TTC549 (cell line): ENCODE results near the gene PMEPA1.

Experiments
- FAIRE-seq: peaks from 2 replicates; lab custom pipeline; 2012; peaks lifted over from hg19 to GRCh38; lab: Jason Lieb, UNC

The PMEPA1 gene

DNA sequence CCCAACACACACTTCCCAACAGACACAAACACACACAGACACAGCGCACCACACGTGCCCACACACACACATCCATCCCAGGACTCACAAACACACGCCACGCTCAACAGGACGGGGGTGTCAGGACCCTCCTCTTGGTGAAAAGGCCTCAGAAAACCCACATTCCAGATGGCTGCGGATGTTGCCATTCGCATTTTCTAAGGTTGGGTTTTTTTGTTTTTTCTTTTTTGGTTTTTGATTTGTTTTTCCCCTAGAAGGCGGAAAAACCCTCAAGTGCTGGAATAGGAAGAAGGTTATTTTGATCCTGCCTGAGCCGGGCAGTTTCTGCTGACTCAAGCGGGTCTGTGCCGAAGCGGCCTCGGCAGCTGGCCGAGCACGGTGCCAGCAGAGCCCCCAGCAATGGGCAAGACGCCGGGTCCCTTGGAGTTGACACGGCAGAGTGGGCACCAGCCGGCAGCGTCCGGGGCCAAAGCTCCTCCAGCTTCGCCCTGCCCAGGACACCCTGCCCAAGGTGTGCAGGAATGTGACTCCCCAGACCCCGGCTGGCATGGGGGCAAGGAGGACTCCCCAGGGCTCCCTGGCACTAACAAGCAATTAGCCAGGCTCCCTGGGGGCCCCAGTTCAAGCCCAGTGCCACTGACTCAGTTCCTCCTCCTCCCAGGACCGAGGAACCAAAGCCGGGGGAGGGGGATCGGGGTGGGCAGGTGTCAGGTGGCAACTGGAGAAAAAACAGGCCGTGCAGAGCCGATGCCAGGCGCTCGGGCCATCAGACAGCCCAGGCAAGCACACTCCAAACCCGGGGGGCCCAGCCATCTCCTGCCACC lies 48.7 kb downstream of the PMEPA1 start:
- no peak for FAIRE-seq

DNA sequence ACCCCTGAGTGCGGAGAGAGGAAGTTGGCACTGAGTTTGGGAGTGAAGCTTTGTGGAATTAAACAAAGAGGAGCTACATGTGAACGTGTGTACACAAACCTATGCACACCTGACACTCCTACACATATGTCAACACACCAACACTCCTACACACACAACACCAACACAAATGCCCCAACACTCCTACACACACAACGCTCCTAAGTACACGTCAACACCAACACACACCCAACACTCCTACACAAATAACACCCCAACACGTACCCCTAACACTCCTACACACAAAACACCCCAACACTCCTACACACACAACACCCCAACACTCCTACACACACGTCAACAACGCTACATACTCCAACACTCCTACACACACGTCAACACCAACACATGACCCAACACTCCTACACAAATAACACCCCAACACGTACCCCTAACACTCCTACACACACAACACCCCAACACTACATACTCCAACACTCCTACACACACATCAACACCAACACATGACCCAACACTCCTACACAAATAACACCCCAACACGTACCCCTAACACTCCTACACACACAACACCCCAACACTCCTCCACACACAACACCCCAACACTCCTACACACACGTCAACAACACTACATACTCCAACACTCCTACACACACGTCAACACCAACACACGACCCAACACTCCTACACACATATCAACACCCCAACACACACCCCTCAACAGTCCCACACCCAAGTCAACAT lies 49.5 kb downstream of the PMEPA1 start:
- no peak for FAIRE-seq

DNA sequence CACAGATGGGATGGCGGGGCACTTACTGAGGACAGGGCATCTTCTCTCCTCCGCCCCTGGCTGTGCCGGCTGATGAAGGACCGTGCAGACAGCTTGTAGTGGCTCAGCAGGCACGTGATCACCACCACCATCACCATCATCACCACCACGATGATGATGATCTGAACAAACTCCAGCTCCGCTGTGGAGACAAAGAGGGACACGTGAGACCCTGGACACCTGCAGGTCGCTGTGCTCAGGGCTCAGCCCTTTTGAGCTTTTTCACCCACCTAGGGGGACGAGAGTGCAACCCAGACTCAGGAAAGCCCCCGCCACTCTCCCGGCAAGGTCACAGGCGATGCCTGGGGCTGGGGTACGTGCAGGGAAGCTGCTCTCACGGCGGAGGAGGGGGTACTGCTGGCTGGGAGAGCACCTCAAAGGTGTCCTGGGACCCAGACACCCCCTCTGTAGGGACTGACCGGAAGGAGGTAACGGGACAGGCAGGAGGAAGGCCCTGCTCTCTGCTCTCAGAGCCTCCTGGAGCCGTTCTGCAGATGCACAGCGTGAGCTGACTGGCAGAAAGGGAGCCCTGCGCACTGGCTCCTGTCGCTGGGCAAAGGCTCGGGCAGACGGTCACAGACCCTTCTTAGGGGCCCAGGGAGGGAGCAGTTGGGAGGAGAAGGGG lies 50.2 kb downstream of the PMEPA1 start:
- FAIRE-seq = no peak

DNA sequence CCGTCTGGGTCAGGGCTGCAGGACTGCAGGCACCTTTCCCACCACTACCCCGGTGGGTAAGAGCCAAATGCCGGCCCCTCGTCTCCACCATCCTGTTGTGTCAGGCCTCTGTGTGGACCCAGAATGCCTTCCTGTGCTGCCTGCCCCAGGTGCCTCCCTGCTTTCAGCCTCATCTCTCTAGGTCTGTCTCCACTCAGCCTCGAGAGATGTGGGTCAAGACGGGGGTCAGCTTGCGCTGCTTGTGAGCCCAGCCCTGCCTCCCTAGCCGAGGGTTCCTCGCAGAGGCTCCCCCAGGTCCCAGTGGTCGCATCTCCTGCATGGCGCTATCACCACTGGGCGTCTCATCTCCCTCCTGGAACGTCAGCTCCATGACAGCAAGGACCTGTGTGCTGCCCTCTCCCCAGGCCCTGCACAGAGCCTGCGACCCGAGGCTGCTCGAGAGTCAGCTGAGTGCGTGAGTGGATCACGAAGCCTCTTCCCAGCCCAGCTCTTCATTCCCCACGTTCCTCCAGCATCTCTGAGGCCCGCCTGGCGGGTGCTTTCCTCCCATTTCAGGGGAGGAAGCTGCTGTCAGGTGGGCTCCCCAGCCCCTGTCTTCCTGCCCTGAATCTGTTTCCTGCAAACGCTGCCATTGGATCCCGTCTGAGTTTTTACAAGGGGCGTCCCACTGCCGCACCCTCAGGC lies 50.8 kb downstream of the PMEPA1 start:
- FAIRE-seq = no peak

DNA sequence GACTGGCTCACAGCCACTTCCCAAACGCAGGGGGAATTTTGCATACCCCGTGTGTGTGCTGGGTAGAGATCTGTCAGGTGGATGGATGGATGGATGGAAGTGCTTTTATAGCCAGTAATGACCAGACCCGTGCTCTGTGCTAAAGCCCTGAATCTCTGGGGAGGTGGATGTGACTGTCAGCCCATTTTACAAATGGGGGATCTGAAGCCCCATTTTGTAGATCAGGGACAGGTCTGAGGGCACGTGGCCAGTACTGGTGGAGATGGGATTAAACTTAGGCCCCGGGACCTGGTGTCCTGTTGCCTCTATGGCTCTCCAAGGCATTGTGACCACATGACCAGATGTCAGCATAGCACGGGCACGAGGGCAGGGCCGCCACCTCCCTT lies 51.4 kb downstream of the PMEPA1 start:
- no peak for FAIRE-seq

DNA sequence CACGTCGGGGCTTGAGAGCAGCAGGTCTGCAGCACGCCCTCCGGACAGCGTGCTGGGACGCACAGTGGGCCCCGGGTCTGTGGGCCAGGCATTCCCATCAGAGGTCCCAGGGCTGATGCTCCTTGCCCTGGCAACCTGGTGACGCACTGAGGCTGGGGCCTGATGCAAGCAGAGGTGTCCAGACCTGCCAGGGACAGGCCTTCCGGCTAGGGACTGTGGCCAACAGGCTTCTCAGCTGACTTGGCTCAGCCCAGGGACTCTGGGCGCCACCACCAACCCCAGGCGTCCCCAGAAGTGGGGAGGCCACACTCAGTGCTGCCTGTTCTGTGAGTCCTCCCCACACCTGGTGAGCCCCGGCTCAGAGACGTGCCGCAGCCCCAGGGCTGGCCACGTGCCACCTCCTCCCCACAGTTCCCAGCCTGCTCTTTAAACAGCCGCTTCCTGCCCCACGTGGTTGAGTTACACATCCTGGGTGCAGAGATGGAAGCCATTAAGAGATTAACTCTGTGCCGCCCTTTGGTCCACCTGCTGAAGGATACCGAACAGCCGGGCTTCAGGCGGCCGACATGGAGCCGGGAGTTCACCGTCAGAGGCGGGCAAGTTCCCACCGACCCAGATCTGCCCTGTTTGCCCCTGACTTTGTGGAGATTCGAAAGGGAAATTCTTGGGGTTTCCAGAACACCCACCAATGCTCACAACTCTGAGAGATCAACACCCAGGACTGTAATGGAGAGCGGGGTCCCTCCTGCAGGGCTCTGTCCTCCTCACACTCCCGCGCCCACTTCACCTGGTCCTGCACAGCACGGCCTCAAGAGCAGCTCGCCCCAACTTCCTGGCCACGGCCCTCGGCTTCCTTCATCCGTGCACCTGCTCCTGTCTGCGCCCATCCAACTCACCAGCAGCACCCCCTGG lies 52.0 kb downstream of the PMEPA1 start:
- FAIRE-seq = no peak

DNA sequence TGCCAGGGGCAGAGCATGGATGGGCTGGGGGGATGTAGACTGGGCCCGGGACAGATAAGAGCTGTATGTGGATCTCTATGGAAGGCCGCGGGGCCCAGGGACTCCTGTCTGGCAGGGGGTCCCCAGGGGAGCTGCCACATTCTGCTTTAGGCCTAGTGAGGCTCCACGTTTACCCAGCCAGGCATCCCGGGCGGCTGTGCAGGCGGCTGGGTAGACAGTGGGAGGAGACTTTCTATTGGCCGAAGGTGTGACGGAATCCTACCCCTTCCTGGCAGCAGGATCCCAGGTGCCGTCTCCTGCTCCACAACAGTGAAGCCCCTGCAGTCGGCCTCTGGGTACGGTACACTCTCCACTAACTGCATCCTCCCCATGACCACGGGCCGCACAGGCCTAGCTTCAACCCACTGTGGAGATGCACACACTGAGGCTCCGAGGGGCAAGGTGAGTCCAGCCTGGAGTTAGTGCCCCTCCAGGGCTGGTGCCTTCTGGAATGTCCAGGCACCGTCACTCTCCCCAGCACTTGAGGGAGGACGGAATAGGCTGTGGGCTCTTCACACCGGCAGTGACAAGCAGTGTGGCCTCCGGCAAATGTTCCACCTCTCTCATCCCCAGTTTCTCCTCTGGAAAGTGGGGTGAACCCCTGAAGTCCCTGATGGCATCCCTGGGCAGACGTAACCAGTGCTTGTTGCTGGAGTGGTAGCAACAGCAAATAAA lies 52.8 kb downstream of the PMEPA1 start:
- FAIRE-seq = no peak

DNA sequence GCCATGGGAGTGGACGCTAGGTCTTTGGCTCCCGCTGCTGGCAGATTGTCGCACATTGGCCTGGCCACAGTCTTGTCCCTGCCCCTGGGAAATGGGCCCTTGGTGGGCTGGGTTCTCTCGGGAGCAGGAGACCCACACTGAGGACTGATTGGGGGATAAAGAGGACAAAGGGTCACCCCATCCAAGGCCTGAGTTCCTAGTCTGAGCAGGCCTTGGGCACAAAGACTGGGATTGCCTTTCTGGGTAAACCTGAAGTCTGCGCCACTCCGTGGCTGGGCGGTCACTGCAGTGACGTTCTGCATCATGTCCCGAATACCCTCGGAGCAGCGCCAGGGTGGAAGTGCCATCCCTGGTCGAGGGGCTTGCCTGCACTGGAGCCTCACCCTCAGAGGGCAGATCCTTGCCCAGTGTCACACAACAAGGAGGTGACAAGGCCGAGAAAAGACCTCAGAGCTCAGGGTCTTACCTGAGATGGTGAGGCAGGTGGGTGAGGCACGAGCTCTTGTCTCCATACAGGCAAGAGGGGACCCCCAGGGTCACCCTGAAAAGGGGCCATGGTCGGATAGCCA lies 53.5 kb downstream of the PMEPA1 start:
- no peak for FAIRE-seq

DNA sequence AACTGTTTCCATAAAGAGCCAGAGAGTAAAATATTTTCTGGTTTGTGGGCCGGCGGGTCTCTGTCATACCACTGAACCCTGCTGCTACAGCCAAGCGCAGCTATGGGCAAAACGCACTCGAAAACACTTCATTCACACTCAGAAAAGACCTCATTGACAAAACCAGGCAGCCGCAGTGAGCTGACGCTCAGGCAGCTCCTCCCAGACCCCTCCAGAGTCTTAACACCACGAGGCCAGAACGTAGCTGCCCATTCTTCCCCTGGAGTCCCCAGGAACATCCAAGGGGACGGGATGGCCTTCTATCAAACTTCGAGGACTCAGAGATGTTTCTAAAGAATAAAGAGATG lies 54.0 kb downstream of the PMEPA1 start:
- FAIRE-seq = no peak

DNA sequence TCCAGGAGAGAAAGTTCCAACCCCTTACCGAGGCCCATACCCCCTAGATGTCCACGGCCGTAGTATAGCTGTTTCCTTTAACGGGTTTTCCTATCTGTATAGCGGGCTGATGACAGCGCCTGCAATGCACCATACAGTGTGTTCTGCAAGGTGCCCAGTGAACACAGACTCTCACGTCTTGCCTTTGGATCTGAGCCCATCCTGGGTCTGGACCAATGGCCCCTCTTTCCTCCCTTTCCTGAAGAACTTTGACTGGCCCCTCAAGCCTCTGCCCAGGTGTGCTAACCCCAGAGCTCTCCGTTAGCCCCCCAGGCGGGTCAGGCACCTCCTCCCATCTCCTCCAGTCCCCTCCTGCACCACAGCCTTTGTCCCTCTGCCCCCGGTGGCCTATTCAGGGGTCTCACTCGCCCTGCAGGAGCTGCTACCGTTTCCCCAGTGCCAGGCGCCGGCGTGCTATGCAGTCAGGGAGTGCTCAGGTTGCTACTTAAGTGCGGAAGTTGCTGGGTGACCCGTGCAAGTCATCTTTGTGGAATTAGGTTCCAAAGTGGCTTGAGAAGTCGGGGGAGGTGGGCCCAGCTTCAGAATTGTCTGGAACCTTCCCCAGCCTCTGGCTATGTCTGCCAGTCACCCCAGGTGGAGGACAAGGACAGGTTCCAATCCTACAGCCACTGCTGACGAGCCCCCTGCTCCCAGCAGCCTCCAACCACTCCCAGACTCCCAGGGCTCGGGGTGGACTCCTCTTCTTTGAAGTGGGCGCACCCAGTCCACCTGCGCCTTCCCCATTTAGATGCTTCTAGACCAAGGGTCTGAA lies 54.6 kb downstream of the PMEPA1 start:
- no peak for FAIRE-seq

DNA sequence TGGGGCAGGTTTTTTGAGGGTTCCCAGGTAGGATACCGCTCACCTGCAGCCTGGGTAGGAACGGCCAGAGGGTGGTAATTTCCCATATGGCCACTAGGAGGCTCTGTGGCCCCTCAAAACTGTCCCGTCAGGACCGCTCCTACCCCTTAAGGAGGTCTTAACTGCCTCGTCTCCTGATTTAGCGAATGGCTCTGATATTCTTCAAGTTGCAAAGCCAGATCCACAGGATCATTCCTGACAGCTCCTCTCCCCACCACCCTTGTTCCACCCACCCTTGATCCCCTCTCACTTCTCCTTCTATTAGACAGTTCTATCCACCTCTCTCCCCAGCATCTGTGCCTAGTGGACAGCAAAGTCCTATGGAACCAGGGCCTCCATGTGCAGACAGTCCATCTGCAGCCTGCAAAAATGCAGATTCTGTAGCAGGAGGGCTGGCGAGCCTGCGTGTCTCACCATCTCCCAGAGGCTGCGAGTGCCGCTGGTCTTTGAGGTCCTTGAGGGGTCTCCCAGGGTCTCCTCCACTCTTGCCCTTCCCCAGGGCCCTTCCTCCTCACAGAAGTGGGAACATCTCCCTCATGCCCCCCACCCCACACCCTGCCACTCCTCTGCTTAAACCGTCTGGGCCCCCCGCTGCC lies 55.3 kb downstream of the PMEPA1 start:
- no peak for FAIRE-seq

DNA sequence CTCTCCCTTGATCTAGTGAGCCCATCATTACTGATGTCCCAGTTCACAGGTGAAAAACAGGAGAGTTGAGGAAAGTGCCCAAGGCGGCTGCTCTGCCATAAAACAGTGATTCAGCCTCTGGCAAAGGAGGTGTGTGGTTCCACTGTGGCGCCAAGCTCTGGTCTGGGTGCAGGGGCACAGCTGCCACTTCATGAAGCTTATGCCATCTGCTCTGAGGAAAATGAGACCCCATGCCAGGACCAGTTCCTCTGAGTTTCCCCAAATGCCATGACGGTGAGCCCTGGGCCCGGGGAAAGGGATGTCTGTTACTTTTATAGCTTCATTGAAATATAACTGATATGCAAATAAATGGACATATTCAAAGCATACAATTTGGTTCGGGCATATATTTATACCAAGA lies 55.9 kb downstream of the PMEPA1 start:
- FAIRE-seq = no peak

DNA sequence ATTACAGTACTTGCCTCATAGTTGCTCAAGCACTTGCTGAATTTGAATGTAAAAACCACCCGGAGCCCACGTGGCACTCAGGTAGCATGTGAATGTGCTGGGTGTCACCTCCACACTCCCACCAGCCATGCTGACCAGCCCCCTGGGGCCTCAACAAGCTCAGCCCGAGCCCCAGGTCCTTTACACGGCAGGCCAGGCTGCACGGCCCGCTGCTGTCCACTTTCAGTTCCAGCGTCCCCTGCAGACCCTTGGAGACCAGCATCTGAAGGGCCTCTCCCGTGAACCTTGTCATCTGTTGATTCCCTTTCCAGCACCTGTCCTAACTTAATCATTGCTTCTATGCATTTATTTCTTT lies 56.3 kb downstream of the PMEPA1 start:
- no peak for FAIRE-seq

DNA sequence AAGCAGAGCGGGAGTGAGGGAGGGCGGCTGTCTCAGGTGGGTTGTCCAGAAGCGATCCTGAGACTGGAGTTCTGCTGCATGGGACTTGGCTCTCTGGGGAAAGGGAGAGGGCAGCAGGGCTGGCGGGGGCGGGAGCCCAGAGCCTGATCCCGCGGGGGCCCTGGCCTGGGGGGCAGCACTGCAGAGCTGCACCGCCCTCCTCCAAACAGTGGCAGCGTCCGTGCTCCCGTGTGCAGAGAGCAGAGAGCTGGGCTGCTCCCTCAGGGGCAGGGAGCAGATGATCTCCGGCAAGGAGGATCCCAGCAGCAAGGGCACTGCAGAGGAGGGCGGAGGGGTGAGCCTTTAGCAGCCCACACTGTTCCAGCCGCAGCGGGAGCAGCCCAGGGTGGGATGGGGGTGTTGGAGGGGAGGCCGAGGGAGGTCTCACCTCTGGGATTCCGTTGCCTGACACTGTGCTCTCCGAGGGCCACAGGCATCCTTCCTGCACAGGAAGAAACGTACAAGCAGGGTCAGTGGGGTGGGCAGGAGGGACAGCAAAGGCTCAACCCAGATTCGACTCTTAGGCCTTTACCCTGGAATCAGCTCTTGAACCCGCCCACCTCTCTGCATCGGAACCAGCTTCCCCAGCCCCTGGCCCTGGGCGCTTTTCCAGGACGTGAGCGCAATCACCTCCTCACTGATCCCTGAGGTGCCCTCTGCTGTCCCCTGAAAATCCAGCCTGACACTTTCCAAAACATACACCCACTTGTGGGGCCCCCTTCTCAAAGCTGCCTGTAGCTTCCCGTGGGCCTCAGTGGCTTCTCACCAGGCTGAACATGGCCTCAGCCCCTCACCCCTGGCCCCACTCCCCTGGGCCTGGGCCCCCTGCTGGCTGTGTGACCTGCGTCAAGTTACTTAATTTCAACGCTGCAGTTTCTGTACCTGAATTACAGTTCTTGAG lies 56.9 kb downstream of the PMEPA1 start:
- FAIRE-seq = no peak

DNA sequence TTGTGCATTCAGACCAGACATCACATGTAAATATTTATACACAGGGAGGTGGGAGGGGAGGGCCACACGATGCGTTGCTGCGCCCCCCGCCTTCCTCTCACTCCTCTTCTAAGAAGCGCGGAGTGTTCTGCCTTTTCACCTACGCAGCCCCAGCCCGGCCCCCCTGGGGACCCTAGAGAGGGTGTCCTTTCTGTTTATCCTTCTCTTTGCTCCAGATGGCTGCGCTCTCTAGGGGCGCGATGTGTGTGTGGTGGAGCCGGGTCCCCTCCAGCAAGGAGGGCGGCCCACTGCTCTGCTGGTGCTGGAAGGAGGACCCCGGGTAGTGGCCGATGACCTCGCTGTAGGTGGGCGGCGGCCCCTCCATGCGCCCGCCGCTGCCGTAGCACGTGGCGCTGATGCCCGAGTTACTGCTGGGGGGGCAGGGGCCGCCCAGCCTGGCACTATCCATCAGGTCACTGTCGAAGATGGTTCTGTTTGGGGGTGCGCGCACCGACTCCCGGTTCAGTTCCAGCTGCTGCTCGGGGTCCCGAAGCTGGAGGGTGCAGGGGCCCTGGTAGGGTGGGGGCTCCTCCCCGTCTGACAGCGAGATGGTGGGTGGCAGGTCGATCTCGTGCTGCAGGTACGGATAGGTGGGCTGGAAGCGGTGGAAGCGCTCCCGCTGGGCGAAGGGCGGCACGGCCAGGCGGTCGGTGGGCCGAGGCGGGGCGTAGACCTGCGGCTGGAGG lies 57.8 kb downstream of the PMEPA1 start:
- FAIRE-seq = no peak

DNA sequence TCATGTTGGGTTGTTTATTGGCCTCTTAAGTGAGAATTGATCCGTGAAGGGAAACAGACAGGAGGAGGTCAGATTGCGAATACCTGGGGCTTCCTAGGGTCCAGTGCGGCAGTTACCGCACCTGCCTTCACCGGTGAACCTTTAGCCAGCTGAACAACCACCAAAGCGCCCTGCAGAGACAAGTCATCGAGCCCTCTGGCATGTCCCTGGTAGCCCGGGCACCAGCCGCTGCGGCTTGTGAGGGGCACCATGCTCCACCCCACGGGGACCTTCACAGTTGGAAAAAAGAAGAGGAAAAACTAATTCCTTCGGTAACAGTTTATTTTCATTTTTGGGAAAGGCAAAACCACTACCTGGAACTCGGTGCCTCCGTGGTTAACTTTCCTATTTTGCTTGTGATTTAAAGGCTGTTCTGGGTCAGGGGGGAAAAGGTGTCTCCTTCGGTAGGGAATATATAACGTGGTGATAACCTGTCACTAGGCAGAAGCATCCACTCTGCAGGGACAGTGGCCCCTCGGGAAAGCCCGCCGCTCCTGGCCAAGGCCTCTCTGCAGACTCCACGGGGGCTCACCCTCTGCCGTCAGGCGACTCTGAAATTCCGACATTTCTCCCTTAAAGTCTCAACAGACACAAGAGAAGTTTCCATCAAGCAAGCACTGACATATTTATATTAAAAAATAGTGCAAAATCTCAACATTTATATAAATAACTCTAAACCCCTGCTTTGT lies 58.9 kb downstream of the PMEPA1 start:
- FAIRE-seq = no peak

DNA sequence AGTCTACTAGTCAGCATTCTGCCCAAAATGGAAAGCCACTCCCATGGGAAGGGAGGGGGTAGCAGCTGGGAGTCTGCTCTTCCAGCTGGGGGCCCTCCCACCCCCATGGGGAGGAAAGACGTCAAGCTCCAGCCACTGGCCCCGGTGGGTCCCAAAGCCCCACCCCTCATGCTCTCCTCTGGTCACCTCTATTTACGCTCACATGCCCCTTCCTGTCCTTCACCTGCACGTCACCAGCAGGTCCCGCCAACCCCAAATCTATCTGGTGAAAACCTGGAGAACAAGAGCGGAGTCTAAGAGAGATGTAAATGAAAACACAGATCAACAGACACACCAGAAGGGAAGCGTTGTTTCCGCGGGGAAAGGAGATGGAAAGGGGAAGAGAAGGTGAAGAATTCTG lies 59.5 kb downstream of the PMEPA1 start:
- FAIRE-seq = no peak
